HS-5 (cell line): ENCODE results near the gene APBA2.

Experiments used
- DNase-seq: peaks from one replicate; pipeline ENCODE4 v3.0.0-alpha.2; 2012; ENCODE audit warnings: low read depth

Gene APBA2

GRCh38 chr15:28936081-28936480 lies 50.3 kb downstream of the APBA2 start:
- DNase-seq = no peak

DNA sequence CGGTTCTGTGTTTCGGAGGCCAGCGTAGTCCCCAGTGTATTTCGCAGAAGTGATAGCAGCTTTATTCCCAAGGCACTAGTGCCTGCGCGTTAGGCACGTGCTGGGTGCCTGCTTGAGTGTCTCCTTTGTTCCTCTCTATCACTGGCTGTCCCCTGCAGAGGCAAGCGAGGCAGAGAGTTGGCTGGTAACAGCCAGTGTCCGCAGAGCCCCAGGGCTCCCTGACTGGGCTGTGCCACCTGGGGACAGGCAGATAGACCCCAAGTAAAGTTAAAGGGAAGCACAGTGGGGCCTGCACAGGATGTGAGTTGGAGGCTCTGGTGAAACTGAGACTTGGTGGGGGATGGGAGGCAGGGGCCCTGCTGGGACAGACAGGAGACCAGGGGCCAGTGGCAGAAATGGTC lies 50.7 kb downstream of the APBA2 start:
- no peak for DNase-seq

DNA sequence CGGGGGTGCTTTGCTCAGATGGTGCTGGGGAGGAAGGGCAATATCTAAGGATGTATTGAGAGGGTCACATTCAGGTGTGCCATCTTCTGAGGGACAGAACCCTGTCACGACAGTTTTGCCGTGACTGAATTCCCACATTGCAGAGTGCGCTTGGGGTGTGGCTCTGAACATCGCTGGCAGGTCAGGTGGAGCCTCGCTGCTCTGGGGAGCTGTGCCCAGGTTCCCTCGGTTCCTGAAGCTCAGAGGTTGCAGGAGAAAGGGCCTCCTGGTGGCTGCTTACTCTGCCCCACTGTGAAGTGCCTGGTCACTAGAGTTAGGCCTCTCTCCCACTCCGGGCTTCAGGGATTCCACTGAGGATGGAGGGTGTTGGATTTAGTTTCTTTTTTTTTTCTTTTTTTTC lies 51.5 kb downstream of the APBA2 start:
- no peak for DNase-seq

- no peak for DNase-seq
Observed at GRCh38 chr15:28942046-28942445, 56.3 kb downstream of the APBA2 start.

DNA sequence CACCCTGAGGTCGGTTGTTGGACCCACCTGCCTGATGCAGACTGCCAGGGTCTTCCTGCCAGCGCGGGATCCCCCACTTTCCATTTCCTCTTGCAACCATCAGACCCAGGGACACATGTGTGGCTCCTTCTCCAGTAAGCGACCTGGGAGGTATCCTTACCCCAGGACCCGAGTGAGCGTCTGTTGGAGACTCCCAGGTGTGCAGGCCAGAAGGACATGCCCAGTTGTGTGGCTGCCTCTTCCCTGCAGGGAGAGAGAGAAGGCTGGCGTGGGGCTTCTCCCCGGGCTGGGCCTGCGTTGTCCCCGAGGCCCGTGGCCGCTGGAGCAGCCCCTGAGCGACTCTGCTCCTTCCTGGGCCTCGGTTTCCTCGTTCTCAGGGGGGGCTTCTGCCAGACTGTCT lies 56.8 kb downstream of the APBA2 start:
- no peak for DNase-seq

GRCh38 chr15:28943146-28943545 lies 57.4 kb downstream of the APBA2 start:
- no peak for DNase-seq

GRCh38 chr15:28943611-28944230 lies 57.9 kb downstream of the APBA2 start:
- no peak for DNase-seq

DNA sequence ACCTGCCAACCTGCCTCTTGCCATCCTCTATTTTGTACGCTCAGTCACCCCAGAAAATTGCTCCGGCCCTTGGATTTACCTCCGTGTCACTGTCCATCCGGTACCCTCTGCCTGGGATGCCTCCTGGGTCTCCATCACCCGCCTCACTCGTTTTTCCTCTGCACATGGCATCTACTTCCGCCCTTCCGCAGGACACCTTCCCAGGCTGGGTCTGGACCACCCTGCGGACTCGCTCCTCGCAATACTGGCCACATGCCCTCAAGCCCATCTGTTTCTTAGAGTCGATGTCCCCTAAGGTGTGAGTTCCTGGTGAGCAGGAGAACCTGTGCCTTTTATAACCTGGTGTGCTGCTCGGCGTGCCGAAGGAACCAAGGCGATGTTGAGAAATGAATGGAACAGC lies 58.5 kb downstream of the APBA2 start:
- no peak for DNase-seq

DNA sequence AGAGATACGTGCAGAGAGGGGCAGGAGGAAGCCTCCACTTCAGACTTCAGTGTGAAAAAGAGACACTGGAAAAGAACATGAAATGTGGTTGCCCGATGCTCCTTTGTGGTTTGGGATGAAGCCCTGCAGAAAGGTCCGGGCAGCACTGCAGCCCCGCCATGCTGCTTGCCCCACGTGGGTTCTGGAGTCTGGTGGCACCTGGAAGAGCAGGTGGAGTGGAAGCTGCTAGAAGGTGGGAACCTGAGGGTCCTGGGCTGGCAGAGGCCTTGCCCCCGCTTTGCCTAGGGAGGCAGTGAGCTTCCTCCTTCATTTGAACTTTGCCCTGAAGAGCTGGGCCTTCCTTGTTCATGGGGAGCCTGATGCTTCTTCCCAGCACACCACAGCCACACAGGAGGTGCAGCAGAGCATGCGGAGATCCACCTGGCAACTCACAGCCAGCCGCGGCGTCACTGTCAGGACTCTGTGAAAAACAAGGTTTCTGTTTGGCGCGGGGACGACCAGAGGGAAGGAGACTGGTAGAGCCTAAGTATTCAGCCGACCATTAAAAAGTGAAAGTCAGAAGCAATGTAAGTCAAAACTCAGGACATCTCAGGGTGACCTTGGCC lies 59.0 kb downstream of the APBA2 start:
- no peak for DNase-seq

DNA sequence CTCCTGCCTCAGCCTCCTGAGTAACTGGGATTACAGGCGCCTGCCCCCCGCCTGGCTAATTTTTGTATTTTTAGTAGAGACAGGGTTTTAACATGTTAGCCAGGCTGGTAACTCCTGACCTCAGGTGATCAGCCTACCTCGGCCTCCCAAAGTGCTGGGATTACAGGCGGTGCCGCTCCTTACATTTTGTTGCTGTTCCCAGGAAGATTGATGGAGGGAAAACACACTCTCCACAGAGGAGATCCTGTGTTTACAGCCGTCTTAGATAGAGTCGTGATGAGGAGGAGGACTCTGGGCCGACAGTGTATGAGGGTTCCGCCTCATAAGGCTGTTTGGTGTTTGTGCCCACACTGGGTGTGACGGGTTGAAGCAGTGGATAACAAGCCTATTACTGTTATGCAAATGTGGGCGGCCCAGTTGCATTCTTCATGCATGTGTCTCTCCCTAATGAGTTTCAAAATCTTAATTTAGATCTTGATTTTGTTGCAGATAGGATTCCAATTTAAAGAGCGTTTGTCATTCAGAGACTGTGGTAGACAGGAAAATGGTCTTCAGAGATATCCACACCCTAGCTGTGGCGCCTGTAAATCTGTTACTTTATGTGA lies 60.0 kb downstream of the APBA2 start:
- DNase-seq = no peak

DNA sequence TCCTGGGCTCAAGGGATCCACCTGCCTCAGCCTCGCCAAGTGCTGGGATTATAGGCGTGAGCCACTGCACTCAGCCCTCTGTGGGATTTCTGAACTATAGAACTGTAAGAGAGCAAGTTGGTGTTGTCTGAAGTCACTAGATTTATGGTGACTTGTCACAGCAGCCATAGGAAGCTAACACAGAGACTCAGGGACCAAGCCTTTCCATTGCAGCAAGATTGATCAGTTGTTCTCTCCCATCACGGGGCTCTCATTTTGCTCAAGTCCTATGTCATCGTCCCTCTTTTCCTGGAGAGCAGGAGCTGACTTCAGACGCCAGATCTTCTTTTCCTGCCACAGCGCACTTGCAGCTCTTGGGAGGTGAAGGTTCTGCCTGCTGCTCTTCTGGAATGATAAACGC lies 61.0 kb downstream of the APBA2 start:
- no peak for DNase-seq

DNA sequence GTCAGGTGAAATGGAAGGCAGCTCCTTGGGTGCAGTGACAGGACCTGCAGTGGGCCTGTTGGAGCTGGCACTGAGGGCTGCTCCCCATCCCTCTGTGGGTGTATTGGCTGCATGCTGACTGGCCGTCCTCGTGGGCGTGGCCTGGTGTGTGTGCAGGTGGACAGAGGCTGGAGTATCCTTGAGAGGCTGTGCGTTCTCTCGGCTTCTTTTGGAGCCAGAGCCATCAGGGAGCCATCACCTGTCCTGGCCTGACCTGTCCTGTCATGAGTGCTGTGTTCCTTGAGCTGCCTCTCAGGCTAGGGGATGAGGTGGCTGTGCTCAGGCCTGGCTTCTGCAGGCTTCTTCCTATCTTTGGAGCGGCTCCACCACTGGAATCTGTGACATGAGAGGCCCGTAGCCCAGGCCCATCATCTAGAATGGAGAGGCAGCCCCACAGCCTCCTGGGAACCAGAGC lies 61.5 kb downstream of the APBA2 start:
- no peak for DNase-seq

DNA sequence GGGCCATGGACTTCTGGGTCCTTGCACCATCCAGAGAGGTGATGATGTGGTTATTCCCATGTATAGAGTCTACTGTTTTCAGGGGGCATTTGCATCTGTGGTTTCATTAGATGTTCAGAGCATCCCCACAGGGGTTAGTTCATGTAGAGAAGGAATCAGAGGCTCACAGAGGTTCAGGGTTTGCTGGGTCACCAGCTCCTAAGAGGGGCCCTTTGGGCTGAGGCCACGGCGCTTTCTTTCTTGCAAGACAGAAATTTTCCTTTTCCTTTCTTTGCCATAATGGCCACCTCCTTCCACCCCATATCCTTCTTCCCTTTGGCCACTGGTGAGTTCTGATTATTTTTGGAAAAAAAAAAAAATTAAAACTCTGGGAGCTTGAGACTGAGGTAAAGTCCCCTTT lies 62.3 kb downstream of the APBA2 start:
- no peak for DNase-seq

DNA sequence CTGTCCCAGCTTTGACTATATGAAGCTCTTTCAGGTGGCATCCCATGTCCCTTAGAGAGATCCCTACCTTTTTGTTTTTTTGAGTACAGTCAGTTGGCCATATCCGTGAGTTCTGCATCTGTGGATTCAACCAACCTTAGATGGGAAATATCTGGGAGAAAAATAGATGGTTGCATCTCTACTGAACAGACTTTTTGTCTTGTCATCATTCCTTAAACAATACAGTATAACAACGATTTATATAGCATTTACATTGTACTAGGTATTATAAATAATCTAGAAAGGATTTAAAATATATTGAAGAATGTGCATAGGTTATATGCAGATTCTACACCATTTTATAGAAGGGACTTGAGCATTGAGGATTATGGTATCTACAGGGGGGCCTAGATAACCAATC lies 65.1 kb downstream of the APBA2 start:
- DNase-seq = no peak

DNA sequence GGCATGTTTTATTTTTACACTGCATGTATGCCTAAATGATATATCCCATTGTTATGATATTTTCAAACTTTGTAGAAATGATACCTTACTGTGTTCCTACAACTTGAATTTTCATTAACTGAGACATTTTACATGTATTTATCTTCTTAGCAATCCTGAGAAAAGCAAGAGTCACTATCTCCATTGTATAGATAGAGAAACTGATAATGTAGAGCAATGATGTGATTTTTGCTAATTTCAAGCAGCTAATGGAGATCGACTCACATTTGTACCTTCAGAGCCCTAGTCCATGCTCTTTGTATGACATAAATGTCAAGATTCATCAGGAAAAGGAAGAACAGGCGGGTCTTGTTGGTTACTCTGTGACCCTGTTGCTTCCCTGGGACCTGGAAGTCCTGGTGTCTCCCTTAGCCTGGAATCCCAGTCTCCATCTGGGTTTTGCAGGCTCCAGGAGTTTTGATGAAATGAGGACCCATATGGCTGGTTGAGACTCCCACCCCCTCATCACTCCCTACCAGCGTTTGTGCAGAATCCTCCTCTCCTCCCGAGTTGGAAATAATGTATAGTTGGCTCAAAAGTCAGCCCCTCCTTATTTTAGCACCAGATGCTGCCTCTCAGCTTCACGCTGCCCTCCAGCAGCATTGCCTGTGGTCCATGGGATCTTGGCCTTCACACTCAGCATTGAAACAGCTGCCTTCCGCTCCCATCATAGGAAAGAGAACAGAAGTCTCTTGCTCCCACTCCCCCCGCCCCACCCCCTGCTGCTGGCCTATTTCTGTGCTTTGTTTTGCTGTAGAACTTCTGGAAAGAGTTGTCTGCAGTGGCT lies 67.1 kb downstream of the APBA2 start:
- DNase-seq = no peak

DNA sequence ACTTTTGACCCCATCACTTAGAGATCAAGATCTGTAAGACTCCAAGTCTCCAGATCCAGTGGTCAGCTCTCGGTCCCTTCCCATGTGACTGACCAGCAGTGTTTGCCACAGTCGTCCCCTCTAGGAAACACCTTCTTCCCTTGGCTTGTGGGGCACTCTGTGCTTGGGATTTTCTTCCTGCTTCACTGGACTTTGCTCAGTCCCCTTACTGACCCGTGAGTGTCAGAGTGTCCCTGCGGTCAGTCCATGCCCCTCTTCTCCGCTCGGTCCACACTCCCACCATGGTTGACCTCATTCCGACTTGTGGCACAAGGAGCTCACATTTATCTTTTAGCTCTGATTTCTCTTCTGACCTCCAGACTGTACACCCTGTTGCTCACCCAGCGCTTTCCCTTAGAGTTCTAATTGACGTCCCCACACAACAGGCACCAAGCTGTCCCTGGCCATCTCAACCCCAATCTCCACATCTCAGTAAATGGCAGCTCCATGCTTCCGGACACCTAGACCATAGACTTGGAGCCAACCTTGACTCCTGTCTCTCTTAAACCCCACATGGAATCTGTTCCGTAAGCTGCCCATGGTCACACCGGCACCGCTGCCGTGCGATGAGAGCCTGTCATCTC lies 67.9 kb downstream of the APBA2 start:
- DNase-seq = no peak

- no peak for DNase-seq
Observed at GRCh38 chr15:28954466-28955159, 68.8 kb downstream of the APBA2 start.

- DNase-seq = peak; percentile 15
Observed at GRCh38 chr15:28955160-28955992, 69.6 kb downstream of the APBA2 start.

GRCh38 chr15:28955993-28956421 lies 70.2 kb downstream of the APBA2 start:
- DNase-seq = peak; percentile 24

DNA sequence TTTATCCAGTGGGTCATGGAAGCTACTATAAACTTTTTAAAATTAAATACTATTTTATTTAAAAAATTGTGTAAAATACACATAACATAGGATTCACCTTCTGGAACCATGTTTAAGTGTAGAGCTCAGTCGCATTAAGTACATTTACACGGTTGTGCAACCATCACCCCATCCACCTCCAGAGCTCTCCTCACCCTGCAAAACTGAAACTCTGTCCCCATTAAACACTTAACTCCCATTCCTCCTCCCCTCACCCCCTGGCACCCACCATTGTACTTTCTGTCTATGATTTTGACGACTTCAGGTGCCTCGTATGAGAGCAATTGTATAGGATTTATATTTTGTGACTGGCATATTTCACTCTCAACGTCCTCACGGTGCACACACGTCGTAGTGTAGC lies 70.7 kb downstream of the APBA2 start:
- DNase-seq = no peak
